Loucy (cell line): ENCODE measurements around the gene FYN.
"Not testable (repeated sequence)": the region's sequence is repeated elsewhere in the genome, so short reads cannot be mapped to it uniquely, and the experiment has no call there.

Source experiments
- H2AFZ ChIP-seq: fragments of 200-600 bp; sonication (generic); 2 replicates; pipeline ENCODE4 v1.6.0; 2016; ENCODE audit warnings: antibody characterized with exemption, mild to moderate bottlenecking, low read length, moderate library complexity
- H3F3A ChIP-seq: fragments of 200-600 bp; 2 replicates; pipeline ENCODE4 v1.6.0; 2016; ENCODE audit warnings: antibody characterized with exemption, low read depth, mild to moderate bottlenecking
- H3K27me3 ChIP-seq: fragments of 200-600 bp; sonication (generic); 2 replicates; pipeline ENCODE4 v1.6.1; 2014; ENCODE audit warnings: low read length, mild to moderate bottlenecking; ENCODE audit not compliant: insufficient read depth, poor library complexity, severe bottlenecking
- H3K36me3 ChIP-seq: fragments of 200-600 bp; sonication (generic); 2 replicates; pipeline ENCODE4 v1.6.1; 2016; ENCODE audit warnings: low read length; ENCODE audit not compliant: insufficient read depth
- H3K4me1 ChIP-seq: fragments of 200-600 bp; sonication (generic); 2 replicates; pipeline ENCODE4 v1.5.1; 2014; ENCODE audit warnings: low read length, mild to moderate bottlenecking; ENCODE audit not compliant: insufficient read depth, poor library complexity, severe bottlenecking
- H3K4me2 ChIP-seq: fragments of 200-600 bp; sonication (generic); 2 replicates; pipeline ENCODE4 v1.6.0; 2014; ENCODE audit warnings: antibody characterized with exemption, low read length, low read depth, mild to moderate bottlenecking; ENCODE audit not compliant: poor library complexity, severe bottlenecking
- H3K4me3 ChIP-seq: fragments of 200-600 bp; sonication (generic); 2 replicates; pipeline ENCODE4 v1.5.1; 2014; ENCODE audit warnings: low read length, mild to moderate bottlenecking, mixed read lengths; ENCODE audit not compliant: poor library complexity, severe bottlenecking
- H3K79me2 ChIP-seq: fragments of 200-600 bp; sonication (generic); 2 replicates; pipeline ENCODE4 v1.6.1; 2014; ENCODE audit warnings: low read length; ENCODE audit not compliant: insufficient read depth
- H3K9ac ChIP-seq: fragments of 200-600 bp; sonication (generic); 2 replicates; pipeline ENCODE4 v1.6.0; 2014; ENCODE audit warnings: mild to moderate bottlenecking, low read depth, low read length, moderate library complexity; ENCODE audit not compliant: poor library complexity, severe bottlenecking
- H3K9me2 ChIP-seq: fragments of 200-600 bp; sonication (generic); replicated peaks from 2 replicates; pipeline ENCODE4 v1.6.1; 2016; ENCODE audit warnings: low read depth, low read length, mixed read lengths
- H3K9me3 ChIP-seq: fragments of 200-600 bp; sonication (generic); 2 replicates; pipeline ENCODE4 v1.6.1; 2014; ENCODE audit warnings: mild to moderate bottlenecking, antibody characterized with exemption, low read length, low read depth; ENCODE audit not compliant: insufficient read depth
- H4K20me1 ChIP-seq: fragments of 200-600 bp; sonication (generic); 2 replicates; pipeline ENCODE4 v1.6.0; 2014; ENCODE audit warnings: antibody characterized with exemption, low read length, mild to moderate bottlenecking; ENCODE audit not compliant: insufficient read depth, poor library complexity, severe bottlenecking
- CTCF ChIP-seq: fragments of 200-600 bp; sonication (generic); conservative IDR thresholded peaks from 2 replicates; pipeline ENCODE4 v1.5.1; 2014; ENCODE audit warnings: mild to moderate bottlenecking, antibody characterized with exemption, low read length
- EZH2phosphoT487 ChIP-seq: fragments of 200-600 bp; IDR thresholded peaks from 2 replicates; pipeline ENCODE4 v1.6.1; 2018; ENCODE audit warnings: antibody characterized with exemption, mild to moderate bottlenecking, moderate library complexity, borderline replicate concordance

FYN gene

GRCh38 chr6:111837641-111838500 lies 35.4 kb downstream of the FYN start:
- H4K20me1 ChIP-seq = peaks cover 3% of the 10 kb centered on the region
- H3K36me3 ChIP-seq = no peaks in the 10 kb centered on the region
- peak overlapping the region; percentile 66 for H3K4me2 ChIP-seq
- peaks cover 95% of the 10 kb centered on the region for H3K4me1 ChIP-seq
- no peaks in the 10 kb centered on the region for H3K27me3 ChIP-seq
- H3K9me2 ChIP-seq = no peaks in the 10 kb centered on the region
- no peak overlapping the region for H2AFZ ChIP-seq
- H3F3A ChIP-seq = peaks cover 5% of the 10 kb centered on the region; the same call in 1 of the 2 replicates
- no peak overlapping the region for H3K4me3 ChIP-seq
- H3K9ac ChIP-seq = no peak overlapping the region
- no peak for TF ChIP-seq CTCF
- no peak for TF ChIP-seq EZH2phosphoT487
- H3K9me3 ChIP-seq = no peaks in the 10 kb centered on the region
- peaks cover 88% of the 10 kb centered on the region for H3K79me2 ChIP-seq

- 0 out of 2 replicates have a peak, but pooled peaks cover 5% of the 10 kb centered on the region for H3F3A ChIP-seq
- H3K4me3 ChIP-seq = peak overlapping the region; percentile 20
- no peaks in the 10 kb centered on the region for H3K9me3 ChIP-seq
- peaks cover 90% of the 10 kb centered on the region for H3K4me1 ChIP-seq
- H3K9me2 ChIP-seq = no peaks in the 10 kb centered on the region
- H3K27me3 ChIP-seq = no peaks in the 10 kb centered on the region
- peaks cover 3% of the 10 kb centered on the region for H4K20me1 ChIP-seq
- H2AFZ ChIP-seq = no peak overlapping the region
- H3K4me2 ChIP-seq = peak overlapping the region; percentile 66
- H3K79me2 ChIP-seq = peaks cover 86% of the 10 kb centered on the region
- no peaks in the 10 kb centered on the region for H3K36me3 ChIP-seq
- no peak overlapping the region for H3K9ac ChIP-seq
- TF ChIP-seq CTCF (no peak), EZH2phosphoT487 (no peak)
These were observed 36.2 kb downstream of the FYN start for GRCh38 chr6:111837007-111837406.

- TF ChIP-seq CTCF = no peak
- TF ChIP-seq EZH2phosphoT487 = no peak
- no peaks in the 10 kb centered on the region for H3K36me3 ChIP-seq
- H3K4me1 ChIP-seq = peaks cover 78% of the 10 kb centered on the region
- no peak overlapping the region for H2AFZ ChIP-seq
- no peaks in the 10 kb centered on the region for H3K27me3 ChIP-seq
- H3K9ac ChIP-seq = no peak overlapping the region
- H3K4me2 ChIP-seq = no peak overlapping the region
- H3K4me3 ChIP-seq = no peak overlapping the region
- H4K20me1 ChIP-seq = peaks cover 3% of the 10 kb centered on the region
- H3K79me2 ChIP-seq = peaks cover 83% of the 10 kb centered on the region
- no peaks in the 10 kb centered on the region for H3K9me3 ChIP-seq
- H3K9me2 ChIP-seq = no peaks in the 10 kb centered on the region
- H3F3A ChIP-seq = 0 out of 2 replicates have a peak, but pooled peaks cover 5% of the 10 kb centered on the region
These were observed 37.4 kb downstream of the FYN start for GRCh38 chr6:111835807-111836206.

- H2AFZ ChIP-seq, H3K4me2 ChIP-seq, H3K27me3 ChIP-seq, H3K9ac ChIP-seq, H3K36me3 ChIP-seq, H3K4me3 ChIP-seq, H3K9me2 ChIP-seq, H4K20me1 ChIP-seq, H3F3A ChIP-seq, H3K9me3 ChIP-seq: not testable (repeated sequence)
- H3K79me2 ChIP-seq = peaks cover 81% of the 10 kb centered on the region
- peaks cover 73% of the 10 kb centered on the region for H3K4me1 ChIP-seq
These were observed 37.9 kb downstream of the FYN start for GRCh38 chr6:111835398-111835797.
